GM19463 (cell line): ENCODE results near the gene RLBP1.

Experiments used
- ATAC-seq: cut with Tn5 transposase; IDR thresholded peaks from one replicate; pipeline ENCODE4 v1.9.1; 2021; ENCODE audit warnings: mild to moderate bottlenecking, moderate library complexity; ENCODE audit not compliant: unreplicated experiment

RLBP1 gene

GRCh38 chr15:89208256-89208655 is 13.1 kb downstream of the RLBP1 start:
- no peak for ATAC-seq

GRCh38 chr15:89206908-89207331 is 14.5 kb downstream of the RLBP1 start:
- peak; percentile 85 for ATAC-seq

GRCh38 chr15:89205991-89206585 is 15.3 kb downstream of the RLBP1 start:
- no peak for ATAC-seq

DNA sequence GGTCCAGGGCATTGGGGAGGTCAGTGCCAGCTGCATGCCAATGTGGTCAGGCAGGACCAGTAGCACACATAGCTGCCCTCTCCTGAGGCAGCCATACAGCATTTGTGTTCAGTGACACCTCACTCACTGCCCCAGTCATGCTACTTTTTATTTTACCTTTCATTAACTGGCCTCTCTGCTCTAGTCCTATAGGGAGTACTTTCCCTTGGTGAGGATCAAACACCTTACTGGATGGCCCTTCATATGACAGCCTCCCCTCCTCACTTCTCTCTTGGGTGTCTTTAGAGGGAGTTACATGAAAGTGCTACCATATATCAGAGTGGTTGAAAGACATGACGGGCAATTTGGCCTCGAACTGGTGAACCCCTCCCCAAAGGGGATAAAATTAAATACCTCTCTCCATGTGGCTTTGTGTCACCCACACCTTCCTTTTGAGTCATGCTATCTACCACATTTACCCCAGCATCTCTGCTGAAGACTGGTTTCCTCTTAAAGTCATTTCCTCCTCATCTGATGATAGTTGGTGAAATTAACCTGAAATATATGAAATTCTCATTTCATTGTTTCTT is 17.6 kb downstream of the RLBP1 start:
- ATAC-seq: no peak

DNA sequence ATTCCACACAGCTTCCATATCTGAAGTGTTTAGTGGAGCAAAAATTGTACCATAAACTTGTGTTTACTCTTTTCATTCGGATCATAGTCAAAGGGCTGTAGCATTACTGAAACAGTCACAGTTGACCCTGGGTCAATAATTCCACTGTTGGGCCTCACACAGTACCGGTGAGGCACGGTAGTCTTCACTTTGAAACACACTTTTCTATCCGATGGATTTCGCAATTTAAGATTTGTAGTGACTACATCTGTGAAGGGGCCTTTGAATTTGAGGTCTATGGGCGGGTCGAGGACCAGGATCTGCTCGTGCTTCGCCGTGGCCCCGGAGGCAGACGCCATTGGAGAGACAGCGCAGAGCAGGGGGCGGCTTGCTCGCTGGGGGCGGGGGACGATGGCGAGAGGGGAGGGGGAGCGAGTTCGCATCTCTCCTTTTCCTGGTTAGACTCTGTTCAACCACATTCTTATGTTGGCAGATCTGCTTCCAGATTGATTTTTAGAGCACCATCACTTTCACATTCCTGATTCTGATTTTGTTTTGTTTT is 19.8 kb downstream of the RLBP1 start:
- no peak for ATAC-seq

GRCh38 chr15:89200182-89200581 is 21.2 kb downstream of the RLBP1 start:
- no peak for ATAC-seq

DNA sequence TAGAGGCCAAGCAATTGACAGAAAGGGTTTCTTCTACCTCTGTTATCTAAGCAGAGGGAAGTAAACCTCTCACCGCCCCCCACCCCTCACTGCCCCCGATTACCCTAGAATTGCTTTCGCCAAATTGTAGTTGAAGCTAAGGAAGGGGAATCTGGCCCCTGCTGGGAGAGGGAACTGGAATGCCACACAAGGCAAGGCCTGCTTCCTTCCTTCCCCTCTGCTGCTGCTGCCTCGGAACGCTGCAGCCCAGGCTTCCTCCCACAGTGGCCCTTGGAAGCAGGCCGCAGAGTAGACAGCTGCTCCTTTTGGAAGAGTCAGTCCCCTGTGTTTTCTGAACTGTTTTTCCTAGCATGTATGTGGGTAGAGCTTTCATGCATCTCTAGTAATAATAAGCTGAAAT is 21.6 kb downstream of the RLBP1 start:
- no peak for ATAC-seq

DNA sequence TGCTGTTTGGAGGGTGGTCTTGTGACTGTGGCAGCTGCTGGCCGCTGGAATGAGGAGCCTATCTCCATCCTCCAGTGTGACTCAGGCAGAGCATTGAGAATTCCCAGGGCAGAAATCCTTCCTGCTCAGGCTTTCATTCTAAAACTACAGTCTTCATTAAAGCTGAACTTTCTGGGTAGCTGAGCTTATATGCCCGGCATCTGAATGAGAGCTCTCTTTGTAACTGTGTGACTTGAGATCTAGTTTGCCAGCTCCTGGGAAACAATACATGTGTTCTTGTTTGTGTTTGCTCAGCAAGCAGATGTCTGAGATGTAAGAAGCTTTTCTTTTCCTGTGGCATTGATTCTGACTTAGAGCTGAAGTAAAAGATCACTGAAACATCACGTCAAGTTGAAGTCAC is 22.4 kb downstream of the RLBP1 start:
- no peak for ATAC-seq

- no peak for ATAC-seq
These were observed 23.2 kb downstream of the RLBP1 start for GRCh38 chr15:89198196-89198595.

- ATAC-seq: no peak
These were observed 23.8 kb downstream of the RLBP1 start for GRCh38 chr15:89197503-89197971.

GRCh38 chr15:89196994-89197393 is 24.4 kb downstream of the RLBP1 start:
- ATAC-seq: no peak

- no peak for ATAC-seq
These were observed 25.1 kb downstream of the RLBP1 start for GRCh38 chr15:89196241-89196640.

DNA sequence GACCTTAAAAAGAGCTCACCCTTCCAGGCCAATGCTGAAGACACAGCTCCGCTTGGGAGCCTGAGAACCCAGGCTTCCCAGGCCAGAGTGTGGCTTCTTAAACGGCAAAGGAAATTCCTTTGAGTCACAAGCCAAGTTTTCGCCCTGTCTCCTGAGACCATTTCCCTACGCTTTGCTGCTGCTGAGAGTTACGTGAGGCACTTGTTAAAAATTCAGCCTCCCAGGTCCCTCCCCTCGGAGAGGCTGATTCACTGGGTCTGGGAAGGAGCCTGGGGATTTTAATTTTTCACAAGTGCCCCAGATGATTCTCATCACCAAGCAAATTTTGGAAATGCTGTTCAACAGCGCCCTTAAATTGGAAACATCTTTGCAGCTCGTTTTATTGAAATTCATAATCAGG is 25.5 kb downstream of the RLBP1 start:
- no peak for ATAC-seq

GRCh38 chr15:89194608-89195007 is 26.8 kb downstream of the RLBP1 start:
- no peak for ATAC-seq

DNA sequence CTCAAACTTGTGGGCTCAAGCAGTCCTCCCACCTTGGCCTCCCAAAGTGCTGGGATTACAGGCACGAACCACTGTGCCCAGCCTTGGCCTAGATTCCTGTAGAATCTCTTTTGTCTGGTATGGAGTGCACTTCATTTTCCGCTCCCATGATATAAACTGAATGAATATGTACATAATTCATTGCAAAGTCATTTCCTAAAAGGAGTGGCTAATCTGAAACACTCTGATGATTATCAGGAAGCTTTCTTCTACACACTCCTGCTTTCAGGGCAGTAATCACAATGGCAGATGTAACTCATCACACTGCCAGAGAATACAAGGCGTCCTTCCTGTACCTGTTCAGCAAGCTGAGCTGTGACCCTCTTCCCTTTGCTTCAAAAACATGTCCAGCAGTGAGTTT is 28.6 kb downstream of the RLBP1 start:
- no peak for ATAC-seq

DNA sequence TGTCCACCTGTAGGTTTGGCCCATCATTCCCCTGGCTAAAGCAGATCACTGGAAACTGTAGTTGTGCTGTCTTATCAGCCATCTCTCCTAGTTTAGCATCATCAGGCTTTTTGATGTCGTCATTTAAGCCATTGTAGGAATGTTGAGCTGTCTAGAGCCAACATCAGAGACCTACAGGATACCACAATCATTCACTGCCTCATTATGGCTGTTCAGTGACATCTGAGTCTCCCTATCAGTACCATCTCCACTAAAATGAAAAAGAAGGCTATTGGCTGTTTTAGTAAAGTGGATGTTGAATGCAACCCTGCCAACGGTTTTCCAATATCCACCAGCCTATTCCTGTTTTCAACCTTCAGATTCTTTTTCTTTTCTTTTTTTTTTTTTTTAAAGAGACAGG is 29.2 kb downstream of the RLBP1 start:
- no peak for ATAC-seq

- no peak for ATAC-seq
These were observed 33.3 kb downstream of the RLBP1 start for GRCh38 chr15:89187986-89188514.

DNA sequence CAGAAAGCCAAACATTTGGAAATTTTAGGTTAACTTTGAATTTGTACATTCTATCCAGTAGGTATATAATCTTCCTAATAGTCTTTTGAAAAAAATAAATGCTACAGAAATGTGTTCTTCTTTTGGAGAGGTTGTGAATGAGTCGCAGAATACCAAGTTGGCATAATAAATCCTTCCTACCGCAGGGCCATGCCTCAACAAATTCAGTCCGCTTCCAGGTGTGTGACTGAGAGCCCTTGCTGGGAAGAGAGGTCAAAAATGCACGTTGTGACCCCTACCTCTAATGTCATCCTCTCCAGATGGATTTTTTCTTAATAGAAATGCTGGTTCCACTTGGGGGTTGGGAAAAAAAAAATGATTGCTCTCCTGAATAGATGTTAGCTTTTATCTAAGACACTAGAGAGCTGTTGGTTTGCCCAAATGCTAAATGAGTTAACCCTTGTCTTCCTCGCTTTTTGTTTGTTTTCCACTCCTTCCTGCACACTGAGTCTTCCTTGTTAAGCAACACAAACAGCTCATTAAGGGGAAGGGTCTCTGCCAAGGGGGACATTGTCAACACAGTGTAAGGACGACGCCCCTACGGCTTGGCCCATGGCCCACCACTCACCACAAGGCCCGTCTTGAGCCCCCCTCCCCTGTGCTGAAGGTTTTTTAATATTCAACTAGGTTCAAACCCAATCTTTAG is 33.9 kb downstream of the RLBP1 start:
- ATAC-seq: no peak

- no peak for ATAC-seq
These were observed 34.6 kb downstream of the RLBP1 start for GRCh38 chr15:89186803-89187202.

DNA sequence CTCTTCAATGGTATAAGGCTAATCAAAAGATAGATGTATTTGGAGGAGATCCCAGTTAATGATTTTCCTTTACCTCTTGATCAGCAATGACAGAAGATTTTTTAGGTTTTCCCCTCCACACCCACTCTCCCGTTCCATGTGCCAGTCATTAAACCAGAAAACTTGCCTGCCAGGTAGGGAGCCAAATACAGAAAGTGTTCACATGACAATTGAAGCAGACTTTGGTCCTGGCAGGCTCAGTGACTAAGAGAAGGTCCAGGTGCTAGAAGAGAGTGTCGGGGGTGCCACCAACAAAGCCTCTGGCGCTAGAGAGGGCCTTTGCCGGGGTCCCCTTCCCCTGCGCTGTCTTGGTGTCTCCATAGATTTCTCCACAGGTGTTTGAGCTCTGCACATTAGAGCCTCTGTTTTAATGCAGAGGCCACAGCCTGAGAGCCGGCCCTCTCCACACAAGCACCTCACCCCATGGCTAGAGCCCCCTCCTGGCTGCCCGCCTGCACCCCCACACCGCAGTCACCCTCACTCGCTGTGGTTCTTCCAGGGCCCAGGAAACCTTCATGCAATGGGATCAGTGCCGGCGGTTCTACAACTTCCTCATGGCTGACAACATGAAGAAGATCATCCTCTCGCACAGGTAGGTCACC is 36.4 kb downstream of the RLBP1 start:
- no peak for ATAC-seq

DNA sequence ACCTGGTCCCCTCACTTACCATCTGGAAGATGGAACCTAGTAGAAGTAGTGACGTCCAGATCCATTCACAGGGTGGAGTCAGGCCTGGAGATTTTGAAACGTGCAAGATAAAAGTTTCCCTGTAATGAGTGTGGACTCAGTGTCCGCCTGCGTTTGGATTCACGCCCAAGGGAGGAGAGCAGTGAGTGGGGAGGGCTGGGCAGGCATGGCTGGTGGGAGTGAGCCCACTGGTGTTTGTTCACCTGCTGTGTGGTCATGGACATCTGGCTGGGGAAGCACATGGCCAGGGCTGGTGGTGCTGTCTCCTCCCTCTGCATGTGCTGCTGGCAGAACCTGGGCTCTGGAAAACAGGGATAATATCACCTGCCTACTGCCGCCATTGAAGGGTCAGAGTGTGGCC is 37.0 kb downstream of the RLBP1 start:
- no peak for ATAC-seq
